Thoracic aorta (tissue), 2 donors: ENCODE results near the gene KCNAB1. TPM values are rescaled to one million over a fixed set of nuclear protein-coding genes. Genes with fewer than 3 reads are reported as not detected.

ENCODE experiments used
- ATAC-seq: fragments of 150-250 bp; one replicate; pipeline ENCODE4 v1.8.0; 2017; ENCODE audit warnings: low read depth; ENCODE audit not compliant: insufficient number of reproducible peaks, low FRiP score
- DNase-seq: peaks from one replicate; pipeline ENCODE4 v3.0.0-alpha.2; 2020; ENCODE audit warnings: low spot score
- H3K27ac ChIP-seq, 2 donors: fragments of 200-600 bp; sonication (generic); 1 replicate in 1 of 2; 2 replicates in 1 of 2; pipeline ENCODE4 v1.5.1; 2016; ENCODE audit warnings: mild to moderate bottlenecking in 2 of 2, moderate library complexity in 2 of 2
- H3K27me3 ChIP-seq: fragments of 200-600 bp; sonication (generic); replicated peaks from 2 replicates; pipeline ENCODE4 v1.6.0; 2016; ENCODE audit warnings: mild to moderate bottlenecking; ENCODE audit not compliant: insufficient read depth
- H3K36me3 ChIP-seq: fragments of 200-600 bp; sonication (generic); one replicate; pipeline ENCODE4 v1.5.1; 2016
- H3K4me1 ChIP-seq, 2 donors: fragments of 200-600 bp; sonication (generic); 1 replicate in 1 of 2; 2 replicates in 1 of 2; pipeline versions ENCODE4 v1.5.1 to v1.6.0; 2016; ENCODE audit warnings: low read depth in 2 of 2, mild to moderate bottlenecking in 1 of 2; ENCODE audit not compliant: control insufficient read depth in 1 of 2
- H3K4me3 ChIP-seq: fragments of 200-600 bp; sonication (generic); 2 replicates; pipeline ENCODE4 v1.5.1; 2016; ENCODE audit warnings: mild to moderate bottlenecking
- H3K9me3 ChIP-seq: fragments of 200-600 bp; sonication (generic); 2 replicates; pipeline ENCODE4 v1.5.1; 2016
- CTCF ChIP-seq: fragments of 200-600 bp; sonication (generic); IDR thresholded peaks from one replicate; pipeline ENCODE4 v1.5.1; 2019; ENCODE audit warnings: antibody characterized with exemption
- total RNA-seq, 2 donors: library from RNA; depleted of rRNA; stranded (reverse); fragments of >200 nt; gene quantifications; one replicate each; pipeline versions ENCODE4 v1.1.0 to v1.2.3, GENCODE V29; 2016

The KCNAB1 gene
- total RNA-seq, 2 donors from 2014 or later: 12.2 to 14.2 TPM

GRCh38 chr3:156413293-156413892 is 293.0 kb downstream of the KCNAB1 start:
- Histone ChIP-seq H3K27me3 (no peaks in the 10 kb centered on the region), H3K27ac (no peak overlapping the region), H3K36me3 (no peaks in the 10 kb centered on the region), H3K4me3 (no peak overlapping the region), H3K4me1 (peaks cover 0 to 6% of the 10 kb centered on the region in 2 donors), H3K9me3 (no peaks in the 10 kb centered on the region)
- TF ChIP-seq CTCF: no peak
- ATAC-seq (no peak), DNase-seq (no peak)

DNA sequence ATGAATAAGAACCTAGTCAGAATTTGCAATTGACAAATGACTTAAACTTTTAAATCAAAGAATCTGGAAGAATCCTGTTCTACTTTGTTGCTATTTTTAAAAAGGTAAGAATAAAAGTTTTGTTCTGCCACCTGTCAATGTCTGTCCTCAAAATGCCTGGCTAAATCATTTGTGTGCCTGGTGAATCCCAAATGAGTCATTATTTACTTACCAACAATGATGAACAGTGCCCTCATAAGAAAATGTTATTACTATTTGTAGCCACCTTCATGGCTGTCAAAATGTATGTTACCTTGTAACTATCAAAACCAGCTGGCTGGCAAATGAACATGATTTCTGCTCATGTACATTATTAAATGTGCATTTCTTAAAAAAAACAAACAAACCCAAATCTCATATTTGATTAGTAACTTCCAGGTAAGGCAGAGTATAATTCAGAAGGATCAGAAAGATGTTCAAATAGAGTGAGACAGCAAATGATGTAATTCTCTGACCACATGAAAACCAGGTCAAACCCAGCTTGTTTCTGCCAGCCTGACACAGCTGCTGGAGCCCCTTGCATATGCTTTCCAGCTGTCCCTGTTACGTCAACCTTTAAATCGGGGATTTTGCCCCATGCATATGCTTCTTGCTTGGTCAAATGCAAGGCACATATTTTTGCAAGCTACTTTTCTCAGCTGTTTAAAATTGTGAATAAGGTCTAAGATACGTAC is 296.6 kb downstream of the KCNAB1 start:
- no peak for ATAC-seq
- no peak for DNase-seq
- Histone ChIP-seq H3K27me3 (no peaks in the 10 kb centered on the region), H3K27ac (no peak overlapping the region), H3K4me3 (no peak overlapping the region), H3K4me1 (peaks cover 0 to 6% of the 10 kb centered on the region in 2 donors), H3K9me3 (no peaks in the 10 kb centered on the region), H3K36me3 (no peaks in the 10 kb centered on the region)
- no peak for TF ChIP-seq CTCF

DNA sequence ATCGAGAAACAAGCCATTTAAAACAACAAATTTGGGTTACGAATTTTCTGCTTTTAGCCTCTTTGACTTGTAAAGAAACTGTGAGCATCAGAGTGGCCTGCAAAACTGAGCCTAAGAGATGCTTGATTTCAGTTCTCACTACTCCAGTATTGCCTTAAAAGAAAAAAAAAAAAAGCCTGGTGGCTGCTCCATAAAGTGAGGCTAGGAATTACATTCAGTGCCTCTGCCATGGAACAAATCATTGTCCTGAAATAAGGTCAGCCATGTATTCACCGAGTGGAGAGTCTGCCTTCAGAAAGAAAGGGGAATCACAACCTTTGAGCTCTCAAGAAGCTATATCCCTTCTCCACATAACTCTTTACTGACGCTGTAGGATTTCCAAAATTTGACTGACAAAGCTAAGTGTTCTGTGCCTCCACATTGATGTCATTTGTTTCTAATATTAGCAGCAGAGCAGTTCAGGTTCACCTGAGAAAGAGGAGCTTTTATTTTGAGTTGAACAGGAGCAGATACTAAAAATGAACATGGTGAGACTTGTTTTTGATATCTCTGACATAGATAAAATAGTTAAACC is 297.3 kb downstream of the KCNAB1 start:
- Histone ChIP-seq H3K36me3 (no peaks in the 10 kb centered on the region), H3K9me3 (no peaks in the 10 kb centered on the region), H3K27me3 (no peaks in the 10 kb centered on the region), H3K4me3 (no peak overlapping the region), H3K27ac (no peak overlapping the region), H3K4me1 (peaks cover 0 to 6% of the 10 kb centered on the region in 2 donors)
- TF ChIP-seq CTCF: no peak
- no peak for DNase-seq
- no peak for ATAC-seq

- TF ChIP-seq CTCF: no peak
- ATAC-seq (no peak), DNase-seq (no peak)
- Histone ChIP-seq H3K36me3 (no peaks in the 10 kb centered on the region), H3K4me1 (peaks cover 0 to 6% of the 10 kb centered on the region in 2 donors), H3K4me3 (no peak overlapping the region), H3K27me3 (no peaks in the 10 kb centered on the region), H3K9me3 (no peaks in the 10 kb centered on the region), H3K27ac (no peak overlapping the region)
Measured at GRCh38 chr3:156418428-156418827, 298.1 kb downstream of the KCNAB1 start.

- Histone ChIP-seq H3K4me1 (peaks cover 0 to 6% of the 10 kb centered on the region in 2 donors), H3K27me3 (no peaks in the 10 kb centered on the region), H3K27ac (no peak overlapping the region), H3K36me3 (no peaks in the 10 kb centered on the region), H3K4me3 (no peak overlapping the region), H3K9me3 (no peaks in the 10 kb centered on the region)
- ATAC-seq: no peak
- no peak for TF ChIP-seq CTCF
- DNase-seq: no peak
Measured at GRCh38 chr3:156421534-156421933, 301.2 kb downstream of the KCNAB1 start.
